Fibroblast of skin of right biceps (primary cell): ENCODE measurements around the gene UGT1A5.
"Not testable (repeated sequence)": the region's sequence is repeated elsewhere in the genome, so short reads cannot be mapped to it uniquely, and the experiment has no call there.

ENCODE experiments used
- DNase-seq: peaks from one replicate; pipeline ENCODE4 v3.0.0-alpha.2; 2013

Gene UGT1A5

GRCh38 chr2:233747283-233747544, 34.5 kb downstream of the UGT1A5 start:
- no peak for DNase-seq

- DNase-seq, result not testable (repeated sequence)
Observed at GRCh38 chr2:233750689-233751088, 38.0 kb downstream of the UGT1A5 start.

- not testable (repeated sequence) for DNase-seq
Observed at GRCh38 chr2:233751212-233752009, 38.7 kb downstream of the UGT1A5 start.

- DNase-seq, result no peak
Observed at GRCh38 chr2:233754872-233755611, 42.3 kb downstream of the UGT1A5 start.

- DNase-seq, result no peak
Observed at GRCh38 chr2:233756429-233757081, 43.8 kb downstream of the UGT1A5 start.

GRCh38 chr2:233758141-233758540, 45.4 kb downstream of the UGT1A5 start:
- no peak for DNase-seq

GRCh38 chr2:233758849-233759248, 46.1 kb downstream of the UGT1A5 start:
- DNase-seq, result no peak

GRCh38 chr2:233760043-233760442, 47.3 kb downstream of the UGT1A5 start, which contains the start of gene UGT1A1:
Gene UGT1A1 (plus strand): TSS chr2:233760270. CDS start chr2:233760288, 18 bp downstream.
- no peak for DNase-seq

GRCh38 chr2:233761040-233761769, 48.5 kb downstream of the UGT1A5 start:
- no peak for DNase-seq

- peak; percentile 11 for DNase-seq
Observed at GRCh38 chr2:233764264-233764663, 51.6 kb downstream of the UGT1A5 start.

GRCh38 chr2:233764761-233765160, 52.1 kb downstream of the UGT1A5 start:
- DNase-seq, result no peak

- no peak for DNase-seq
Observed at GRCh38 chr2:233766416-233766815, 53.7 kb downstream of the UGT1A5 start.

- no peak for DNase-seq
Observed at GRCh38 chr2:233768076-233768475, 55.4 kb downstream of the UGT1A5 start.

- DNase-seq, result no peak
Observed at GRCh38 chr2:233769260-233769659, 56.6 kb downstream of the UGT1A5 start.

GRCh38 chr2:233772153-233772552, 59.4 kb downstream of the UGT1A5 start:
- no peak for DNase-seq

- DNase-seq, result no peak
Observed at GRCh38 chr2:233772583-233772982, 59.9 kb downstream of the UGT1A5 start.

GRCh38 chr2:233773854-233774253, 61.1 kb downstream of the UGT1A5 start:
- no peak for DNase-seq

GRCh38 chr2:233775414-233775813, 62.7 kb downstream of the UGT1A5 start:
- DNase-seq, result no peak

- no peak for DNase-seq
Observed at GRCh38 chr2:233778030-233778429, 65.3 kb downstream of the UGT1A5 start, which contains the start of gene MROH2A. Gene MROH2A (plus strand): TSS chr2:233778330. CDS start chr2:233779359, 1,029 bp downstream.

GRCh38 chr2:233779722-233780121, 67.0 kb downstream of the UGT1A5 start:
- no peak for DNase-seq

GRCh38 chr2:233780771-233781170, 68.1 kb downstream of the UGT1A5 start:
- no peak for DNase-seq

- DNase-seq, result no peak
Observed at GRCh38 chr2:233789554-233789953, 76.8 kb downstream of the UGT1A5 start.
